ENCODE results near the gene GAS2L1.

The GAS2L1 gene

DNA sequence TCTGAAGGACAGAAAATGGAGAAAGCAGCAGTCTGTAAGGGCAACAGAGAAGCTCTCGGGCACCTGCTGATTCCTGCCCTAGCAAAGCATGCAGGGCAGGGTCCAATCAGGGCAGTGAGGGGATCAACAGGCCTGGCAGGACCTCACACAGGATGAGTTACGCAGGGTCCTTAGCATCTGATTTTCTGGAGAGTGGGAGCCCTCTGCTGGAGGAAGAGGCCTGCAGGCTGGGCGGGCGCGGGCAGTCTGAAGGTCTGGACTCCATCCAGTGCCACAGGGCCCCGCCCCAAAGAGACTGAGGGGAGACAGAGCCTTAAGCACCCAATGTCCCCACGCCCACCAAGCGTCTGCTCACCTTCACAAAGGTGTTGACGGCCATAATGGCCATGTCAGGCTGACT, 53.0 kb downstream of the GAS2L1 start:
- Histone ChIP-seq H3K4me2 (ENCODE audit: low read depth, low read length, poor library complexity, severe bottlenecking) (no peak overlapping the region), H3K36me3 (ENCODE audit: low read length) (peaks cover 1% of the 10 kb centered on the region; the same call in 1 of the 2 replicates), H3K79me2 (ENCODE audit: insufficient read depth, low read length) (no peaks in the 10 kb centered on the region), H3K27ac (ENCODE audit: low read depth, low read length) (no peak overlapping the region), H3K9ac (ENCODE audit: low read length) (no peak overlapping the region), H3K4me3 (ENCODE audit: insufficient read depth, low read length, poor library complexity, severe bottlenecking) (no peak overlapping the region), H3F3A (ENCODE audit: insufficient read depth) (peaks cover 7% of the 10 kb centered on the region), H3K9me3 (ENCODE audit: insufficient read depth, low read length) (no peaks in the 10 kb centered on the region), H4K20me1 (ENCODE audit: low read depth, low read length) (no peaks in the 10 kb centered on the region), H3K9me2 (replicated peaks; ENCODE audit: insufficient read depth, low read length) (no peaks in the 10 kb centered on the region), H2AFZ (ENCODE audit: low read depth, low read length, severe bottlenecking) (no peak overlapping the region), H3K27me3 (ENCODE audit: low read length) (no peaks in the 10 kb centered on the region)
- TF ChIP-seq, protein P1, sequence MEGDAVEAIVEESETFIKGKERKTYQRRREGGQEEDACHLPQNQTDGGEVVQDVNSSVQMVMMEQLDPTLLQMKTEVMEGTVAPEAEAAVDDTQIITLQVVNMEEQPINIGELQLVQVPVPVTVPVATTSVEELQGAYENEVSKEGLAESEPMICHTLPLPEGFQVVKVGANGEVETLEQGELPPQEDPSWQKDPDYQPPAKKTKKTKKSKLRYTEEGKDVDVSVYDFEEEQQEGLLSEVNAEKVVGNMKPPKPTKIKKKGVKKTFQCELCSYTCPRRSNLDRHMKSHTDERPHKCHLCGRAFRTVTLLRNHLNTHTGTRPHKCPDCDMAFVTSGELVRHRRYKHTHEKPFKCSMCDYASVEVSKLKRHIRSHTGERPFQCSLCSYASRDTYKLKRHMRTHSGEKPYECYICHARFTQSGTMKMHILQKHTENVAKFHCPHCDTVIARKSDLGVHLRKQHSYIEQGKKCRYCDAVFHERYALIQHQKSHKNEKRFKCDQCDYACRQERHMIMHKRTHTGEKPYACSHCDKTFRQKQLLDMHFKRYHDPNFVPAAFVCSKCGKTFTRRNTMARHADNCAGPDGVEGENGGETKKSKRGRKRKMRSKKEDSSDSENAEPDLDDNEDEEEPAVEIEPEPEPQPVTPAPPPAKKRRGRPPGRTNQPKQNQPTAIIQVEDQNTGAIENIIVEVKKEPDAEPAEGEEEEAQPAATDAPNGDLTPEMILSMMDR (IDR thresholded peaks at IDR 0.05; ENCODE audit: insufficient read depth, low read length, poor library complexity, severe bottlenecking), result peak; percentile 15
- no peak for TF ChIP-seq EZH2phosphoT487 (conservative IDR thresholded peaks at IDR 0.05; ENCODE audit: low read length)

Measured in SU-DHL-6 (cell line).